HG03520 (cell line): ENCODE results near the gene MADD.

Experiments used
- ATAC-seq: cut with Tn5 transposase; IDR thresholded peaks from one replicate; pipeline ENCODE4 v1.9.1; 2021; ENCODE audit warnings: mild to moderate bottlenecking, moderate library complexity; ENCODE audit not compliant: unreplicated experiment

Gene MADD

GRCh38 chr11:47337229-47337924, 67.4 kb downstream of the MADD start:
- no peak for ATAC-seq

DNA sequence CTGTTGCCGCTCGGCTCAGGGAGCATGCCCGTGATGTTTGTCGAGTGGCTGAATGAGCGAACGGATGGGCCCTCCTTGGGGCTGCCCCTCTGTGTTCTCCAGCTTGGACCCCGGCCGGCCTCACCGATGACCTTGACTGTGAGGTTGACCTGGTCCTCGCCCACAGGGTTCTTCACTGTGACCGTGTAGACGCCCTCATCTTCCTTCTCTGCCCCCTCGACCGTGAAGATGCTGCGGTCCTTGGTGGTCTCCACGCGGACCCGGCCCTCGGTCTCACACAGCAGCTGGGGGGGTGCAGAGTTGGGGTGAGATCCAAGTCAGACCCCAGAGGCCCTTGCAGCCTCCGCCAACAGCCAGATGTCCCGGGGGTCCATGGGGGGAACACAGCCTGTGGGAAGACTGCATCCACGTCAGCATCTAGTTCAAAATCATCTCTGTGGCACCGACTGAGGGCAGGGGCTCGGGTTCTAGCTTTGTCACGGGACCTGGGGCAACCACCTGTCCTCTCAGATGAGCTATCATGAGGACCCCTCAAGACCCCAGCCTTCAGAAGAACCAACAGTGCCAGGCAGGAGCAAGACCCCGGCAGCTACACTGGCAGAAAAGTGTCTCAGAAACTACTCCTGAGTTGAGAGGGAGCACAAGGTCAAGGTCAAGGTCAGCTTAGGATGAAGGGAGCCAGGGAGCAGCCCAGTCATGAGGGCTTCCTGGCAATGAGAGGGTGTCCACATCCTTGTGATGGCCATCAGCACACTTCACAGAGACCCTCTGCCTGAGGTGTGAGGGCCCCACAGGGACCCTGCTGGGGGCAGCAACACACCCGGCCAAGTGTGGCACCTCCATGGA, 68.7 kb downstream of the MADD start:
- no peak for ATAC-seq

GRCh38 chr11:47340010-47340409, 70.1 kb downstream of the MADD start:
- no peak for ATAC-seq

DNA sequence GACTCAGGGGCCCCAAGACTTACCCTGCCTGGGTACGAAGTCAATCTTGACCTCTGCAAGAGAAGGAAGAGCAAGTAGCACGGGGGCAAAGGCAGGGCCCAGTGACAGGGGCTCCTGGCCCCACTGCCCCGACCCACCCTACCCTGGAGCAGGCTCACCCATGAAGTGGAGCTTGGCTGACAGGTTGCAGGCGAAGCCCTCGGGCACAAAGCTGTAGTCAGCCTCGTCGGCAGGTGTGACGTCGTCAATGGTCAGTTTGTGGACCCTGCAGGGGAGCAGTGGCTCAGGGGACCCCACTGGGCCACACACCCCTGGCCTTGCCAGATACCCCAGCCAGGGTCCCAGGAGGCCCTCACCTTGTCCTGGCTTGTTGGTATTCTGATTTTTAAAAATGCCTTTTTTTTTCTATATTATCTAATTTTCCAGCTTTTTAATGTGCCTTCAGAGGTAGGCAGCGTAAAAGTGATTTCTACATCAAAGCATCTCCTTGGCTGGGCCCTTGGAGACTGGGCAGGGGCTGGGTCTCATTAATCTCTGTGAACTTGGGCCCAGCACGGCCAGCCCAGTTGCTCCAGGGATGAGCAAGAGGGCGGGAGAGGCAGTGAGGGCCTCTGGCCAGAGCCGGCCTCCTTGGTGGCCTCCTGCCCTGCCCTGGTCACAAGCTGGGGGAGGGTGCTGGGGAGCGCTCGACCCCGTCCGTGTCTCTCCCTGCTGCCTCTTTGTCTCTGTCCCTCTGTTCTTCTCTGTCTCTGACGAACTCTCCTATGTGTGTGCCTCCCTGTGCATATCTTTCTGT, 71.2 kb downstream of the MADD start:
- ATAC-seq = no peak

DNA sequence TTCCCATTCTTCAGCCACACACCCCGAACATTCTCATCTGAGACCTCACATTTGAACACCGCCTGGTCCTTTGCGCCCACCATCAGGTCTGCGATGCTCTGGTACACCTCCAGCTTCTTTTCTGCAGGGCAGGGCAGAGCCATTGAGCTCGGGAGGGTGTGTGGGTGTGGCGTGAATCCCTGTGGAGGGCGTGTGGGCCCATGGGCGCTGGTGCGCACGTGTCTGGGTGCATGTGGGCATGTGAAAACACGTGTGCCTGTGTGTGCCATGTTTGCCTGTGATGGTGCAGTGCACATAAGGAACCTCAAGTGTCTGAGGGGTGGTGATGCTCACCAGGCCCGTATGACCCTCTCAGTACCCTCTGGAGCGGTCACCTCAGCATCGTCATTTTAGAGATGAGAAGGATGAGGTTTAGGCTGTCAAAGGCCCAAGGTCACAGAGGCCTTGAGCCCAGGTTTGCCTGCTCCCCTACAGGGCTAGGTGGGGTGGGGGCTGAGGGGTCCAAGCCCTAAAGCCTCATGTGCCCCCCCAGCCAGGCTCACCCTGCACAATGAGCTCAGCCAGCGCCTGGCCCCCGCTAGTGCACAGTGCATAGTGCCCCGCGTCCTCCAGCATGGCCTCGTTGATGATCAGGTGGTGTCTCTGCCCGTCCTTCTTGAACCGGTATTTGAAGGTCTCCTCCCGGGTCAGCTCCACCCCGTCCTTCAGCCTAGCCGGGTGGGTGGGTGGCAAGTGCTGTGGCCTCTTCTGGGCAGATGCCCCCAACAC, 72.3 kb downstream of the MADD start:
- ATAC-seq = no peak

DNA sequence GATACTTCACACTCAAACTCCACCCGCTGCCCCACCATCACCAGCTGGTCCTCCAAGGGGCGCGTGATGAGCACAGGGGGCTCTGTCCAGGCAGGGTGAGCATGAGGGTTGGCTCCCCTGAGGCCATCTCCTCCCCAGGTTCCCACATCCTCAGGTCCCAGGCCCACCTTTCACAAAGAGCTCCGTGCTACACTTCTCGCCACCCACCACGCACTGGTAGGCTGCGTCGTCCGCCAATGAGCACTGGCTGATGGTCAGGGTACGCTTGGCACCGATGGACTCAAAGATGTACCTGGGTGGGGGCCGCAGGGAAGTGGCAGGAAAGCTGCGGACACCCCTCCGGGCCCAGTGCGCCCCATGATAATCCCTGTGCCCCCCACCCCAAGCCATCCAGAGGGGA, 72.9 kb downstream of the MADD start:
- ATAC-seq = no peak

DNA sequence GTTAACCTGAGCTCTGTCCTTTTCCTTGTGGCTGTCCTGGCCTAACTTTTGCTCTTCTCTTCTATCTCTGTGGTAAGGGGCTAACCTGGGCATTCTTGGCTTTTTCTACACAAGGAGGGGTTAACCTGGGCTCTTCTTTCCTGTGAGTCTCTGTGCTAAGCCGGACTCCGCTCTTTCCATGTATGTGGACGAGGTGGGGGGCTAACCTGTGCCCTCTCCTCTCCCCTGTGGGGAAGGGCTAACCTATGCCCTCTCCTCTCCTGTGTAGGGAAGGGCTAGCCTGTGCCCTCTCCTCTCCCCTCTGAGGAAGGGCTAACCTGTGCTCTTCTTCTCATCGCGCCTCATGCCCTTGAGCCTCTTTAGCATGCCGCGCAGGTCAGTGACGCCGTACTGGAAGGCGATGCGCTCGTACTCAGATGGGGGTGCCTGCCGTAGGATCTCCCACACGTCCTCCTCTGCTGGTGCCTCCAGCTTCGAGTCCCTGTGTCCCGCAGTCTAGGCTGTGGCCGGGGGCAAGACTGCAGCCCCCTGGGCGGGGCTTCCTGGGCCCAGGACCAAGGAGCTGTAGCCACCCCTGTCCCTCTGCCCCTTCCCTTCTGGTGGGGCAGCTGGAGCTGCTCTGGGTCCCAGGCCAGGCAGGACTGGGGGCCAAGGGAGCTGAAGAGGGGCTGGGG, 76.1 kb downstream of the MADD start:
- ATAC-seq = no peak

DNA sequence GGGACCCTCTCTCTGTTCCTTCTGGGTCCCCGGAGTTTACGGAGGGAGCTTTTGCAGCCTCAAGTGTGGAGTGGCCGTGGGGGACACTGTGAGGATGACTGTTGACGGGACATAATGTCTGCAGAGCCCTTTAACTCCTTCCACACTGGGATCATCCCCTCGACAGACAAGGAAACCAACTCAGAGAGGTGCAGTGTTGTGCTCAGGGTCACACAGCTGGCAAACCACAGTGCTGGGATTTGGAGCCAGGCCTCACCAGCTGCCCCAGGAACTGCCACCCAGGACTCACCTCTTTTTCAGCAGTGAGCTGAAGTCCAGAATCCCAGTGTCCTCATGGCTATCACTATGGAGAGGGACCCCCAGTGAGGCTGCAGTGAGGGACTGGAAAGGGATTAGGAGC, 77.2 kb downstream of the MADD start:
- ATAC-seq = no peak

- ATAC-seq = no peak
Measured at GRCh38 chr11:47348131-47348802, 78.3 kb downstream of the MADD start.

DNA sequence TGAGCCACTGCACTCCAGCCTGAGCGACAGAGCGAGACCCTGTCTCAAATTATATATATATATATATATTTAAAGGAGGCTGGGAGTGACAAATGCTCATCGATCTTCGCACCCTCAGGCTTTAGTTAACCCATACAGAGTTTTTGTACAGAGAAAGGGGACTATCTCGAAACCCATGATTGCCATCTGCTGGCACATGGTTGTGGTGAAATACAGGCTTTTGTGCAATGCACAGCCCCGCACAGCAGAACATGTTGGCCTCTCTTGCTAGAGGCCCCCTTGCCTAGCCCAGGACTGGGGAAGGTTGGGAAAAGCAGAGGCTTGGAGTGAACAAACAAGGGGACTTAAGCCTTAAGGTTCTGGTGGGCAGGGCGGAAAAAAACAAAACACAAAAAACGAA, 78.9 kb downstream of the MADD start:
- no peak for ATAC-seq

- ATAC-seq = no peak
Measured at GRCh38 chr11:47349521-47350095, 79.7 kb downstream of the MADD start.

DNA sequence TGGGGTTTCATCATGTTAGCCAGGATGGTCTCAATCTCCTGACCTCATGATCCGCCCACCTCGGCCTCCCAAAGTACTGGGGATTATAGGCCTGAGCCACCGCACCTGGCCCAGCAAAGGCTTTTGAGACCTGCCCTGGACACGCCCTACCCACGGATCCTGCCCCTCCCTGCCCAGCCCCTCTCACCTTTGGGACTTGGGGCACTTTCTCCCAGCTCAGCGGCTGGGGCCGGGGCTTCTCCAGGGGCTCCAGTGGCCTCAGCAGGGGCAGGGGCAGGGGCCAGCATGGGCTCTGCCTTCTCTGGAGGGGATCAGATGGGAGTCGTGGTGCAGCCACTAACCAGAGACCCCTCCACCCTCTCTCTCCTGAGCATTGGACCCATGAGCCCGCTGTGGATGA, 80.4 kb downstream of the MADD start:
- no peak for ATAC-seq

DNA sequence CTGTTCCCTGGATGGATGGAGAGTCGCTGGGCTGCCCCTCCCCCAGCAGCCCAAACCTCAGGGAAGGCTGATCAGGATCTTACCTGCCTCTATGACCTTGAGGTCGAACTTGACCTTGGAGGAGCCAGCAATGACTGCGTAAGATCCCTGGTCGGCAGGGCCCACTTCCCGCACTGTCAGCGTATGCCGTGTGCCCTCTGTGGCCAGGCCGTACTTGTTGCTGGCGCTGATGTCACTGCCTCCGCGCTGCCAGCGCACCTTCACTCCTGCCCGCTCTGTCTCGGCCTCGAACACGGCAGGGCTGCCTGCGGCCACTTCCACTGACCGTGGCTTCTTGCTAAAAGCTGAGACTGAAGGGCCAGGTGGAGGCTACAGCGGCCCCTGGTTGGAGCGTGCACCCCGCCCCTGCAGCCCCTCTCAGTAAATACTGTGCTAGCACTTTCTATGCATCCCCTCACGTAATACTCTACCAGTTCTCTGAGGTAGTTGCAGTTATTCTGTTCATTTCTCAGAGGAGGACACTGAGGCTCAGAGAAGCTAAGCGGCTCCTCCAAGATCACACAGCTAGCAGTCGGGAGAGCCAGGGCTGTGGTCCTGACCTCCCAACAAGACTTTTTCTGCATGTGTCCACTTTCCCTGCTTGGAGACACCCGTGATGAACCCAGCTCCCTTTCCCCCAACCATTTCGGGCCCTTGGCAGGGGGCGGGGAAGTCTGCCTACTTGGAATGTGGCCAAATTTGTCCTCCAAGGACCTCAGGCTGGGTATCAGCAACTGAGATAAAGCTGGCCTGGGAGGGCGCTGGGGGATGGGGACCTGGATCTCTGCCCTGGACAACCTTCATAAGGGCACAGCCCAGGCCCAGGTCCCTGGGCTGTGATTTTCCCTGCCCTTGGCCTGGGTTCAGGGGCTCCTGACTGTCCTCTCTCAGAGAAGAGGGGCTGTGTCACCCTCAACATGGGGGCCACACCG, 81.5 kb downstream of the MADD start:
- no peak for ATAC-seq

DNA sequence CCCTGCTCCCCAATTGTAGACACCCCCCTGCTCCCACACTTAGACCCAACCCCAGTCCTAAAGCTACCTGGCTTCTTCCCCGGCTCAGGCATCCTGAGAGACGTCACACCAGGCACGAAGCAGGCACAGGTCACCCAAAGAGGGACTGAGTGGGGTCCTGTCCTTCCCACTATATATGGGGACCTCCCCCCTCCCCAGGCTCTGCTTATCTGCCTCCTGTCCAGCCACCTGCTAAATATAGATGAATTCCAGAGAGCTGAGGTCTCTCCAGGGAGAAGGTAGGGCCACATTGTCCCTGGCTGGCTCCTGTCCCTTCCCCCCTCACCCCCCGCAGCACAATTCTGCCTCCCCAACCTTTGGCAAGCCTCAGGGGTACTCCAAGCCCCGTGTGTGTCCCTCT, 82.6 kb downstream of the MADD start, which contains the start of gene MYBPC3:
MYBPC3 (minus strand) TSS at position 147 of the 400 bp plus-strand sequence; CDS start at position 92, 55 bp downstream.
- ATAC-seq = no peak

- no peak for ATAC-seq
Measured at GRCh38 chr11:47353978-47354774, 84.2 kb downstream of the MADD start.

DNA sequence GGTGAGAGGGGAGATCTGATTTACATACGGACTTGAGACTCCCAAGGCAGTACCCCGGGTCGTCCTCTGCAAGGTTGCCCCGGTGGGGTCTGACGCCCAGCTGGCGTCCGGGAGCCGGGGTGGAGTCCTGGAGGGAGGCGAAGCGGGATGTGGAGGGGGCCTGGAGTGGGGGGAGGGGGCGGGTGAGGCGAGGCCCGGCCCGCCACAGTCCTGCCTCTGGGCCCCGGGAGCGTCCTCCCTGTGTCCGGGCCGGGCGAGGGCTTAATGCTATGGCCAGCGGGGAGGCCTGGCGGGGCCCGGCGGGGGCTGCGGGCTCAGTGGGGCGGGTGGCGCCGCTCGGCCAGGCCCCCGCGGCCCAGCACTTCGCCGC, 85.0 kb downstream of the MADD start:
- ATAC-seq = no peak
